ENCODE measurements around the gene ITIH3.
"Not testable (repeated sequence)": the region's sequence is repeated elsewhere in the genome, so short reads cannot be mapped to it uniquely, and the experiment has no call there.

Gene ITIH3

DNA sequence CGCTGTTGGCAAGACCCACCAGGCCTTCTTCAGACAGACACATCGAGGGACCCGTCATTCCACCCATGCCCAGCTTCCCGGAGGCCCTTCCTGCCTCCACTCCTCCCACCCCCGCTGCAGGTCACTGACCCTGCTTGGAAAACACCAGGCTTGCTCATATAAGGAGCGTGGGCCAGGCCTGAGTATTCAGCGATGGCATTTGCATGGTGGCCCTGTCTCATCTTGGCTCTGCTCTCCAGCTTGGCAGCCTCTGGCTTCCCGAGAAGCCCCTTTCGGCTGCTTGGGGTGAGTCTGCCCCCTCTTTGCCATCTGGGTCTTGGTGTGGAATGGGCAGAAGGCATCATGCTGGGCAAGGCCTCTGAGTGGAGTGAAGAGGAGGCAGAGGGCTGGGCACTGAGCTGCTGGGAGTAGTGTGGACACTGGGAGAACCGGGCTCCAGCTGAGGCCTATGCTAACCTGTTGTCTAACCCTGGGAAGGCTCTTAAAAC, at the start of gene ITIH3:
Gene ITIH3 (plus strand): TSS at position 185 of the 488 bp plus-strand sequence. CDS start 8 bp downstream, at position 193.
- DNase-seq (ENCODE audit: low spot score): no peak

- DNase-seq (ENCODE audit: low spot score): no peak
These were observed 42.4 kb upstream of the ITIH3 start for GRCh38 chr3:52752045-52752660.

DNA sequence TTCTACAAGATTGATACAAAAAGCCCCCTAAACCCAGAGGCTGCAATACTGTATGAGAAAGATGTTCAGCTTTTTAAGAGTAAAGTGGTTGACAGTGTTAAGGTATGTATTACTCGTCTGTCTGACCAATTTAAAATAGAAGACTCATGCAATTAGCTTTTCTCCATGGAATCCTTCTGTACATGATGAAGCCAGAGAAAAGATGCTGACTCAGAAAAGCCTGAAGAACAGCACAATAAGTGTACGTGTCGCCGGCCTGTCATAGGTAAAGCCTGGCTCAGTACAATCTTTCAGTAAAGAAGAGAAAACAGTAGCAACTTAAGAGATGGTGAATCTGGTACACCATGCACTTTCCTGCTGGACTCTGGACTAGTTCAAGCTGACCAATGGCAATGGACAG, 40.2 kb upstream of the ITIH3 start:
- DNase-seq (ENCODE audit: low spot score): no peak

GRCh38 chr3:52756141-52756540, 38.5 kb upstream of the ITIH3 start:
- DNase-seq (ENCODE audit: low spot score): no peak

GRCh38 chr3:52763466-52763865, 31.1 kb upstream of the ITIH3 start:
- peak; percentile 44 for DNase-seq (ENCODE audit: low spot score)

GRCh38 chr3:52769786-52770455, 24.7 kb upstream of the ITIH3 start:
- DNase-seq (ENCODE audit: low spot score): peak; percentile 10

DNA sequence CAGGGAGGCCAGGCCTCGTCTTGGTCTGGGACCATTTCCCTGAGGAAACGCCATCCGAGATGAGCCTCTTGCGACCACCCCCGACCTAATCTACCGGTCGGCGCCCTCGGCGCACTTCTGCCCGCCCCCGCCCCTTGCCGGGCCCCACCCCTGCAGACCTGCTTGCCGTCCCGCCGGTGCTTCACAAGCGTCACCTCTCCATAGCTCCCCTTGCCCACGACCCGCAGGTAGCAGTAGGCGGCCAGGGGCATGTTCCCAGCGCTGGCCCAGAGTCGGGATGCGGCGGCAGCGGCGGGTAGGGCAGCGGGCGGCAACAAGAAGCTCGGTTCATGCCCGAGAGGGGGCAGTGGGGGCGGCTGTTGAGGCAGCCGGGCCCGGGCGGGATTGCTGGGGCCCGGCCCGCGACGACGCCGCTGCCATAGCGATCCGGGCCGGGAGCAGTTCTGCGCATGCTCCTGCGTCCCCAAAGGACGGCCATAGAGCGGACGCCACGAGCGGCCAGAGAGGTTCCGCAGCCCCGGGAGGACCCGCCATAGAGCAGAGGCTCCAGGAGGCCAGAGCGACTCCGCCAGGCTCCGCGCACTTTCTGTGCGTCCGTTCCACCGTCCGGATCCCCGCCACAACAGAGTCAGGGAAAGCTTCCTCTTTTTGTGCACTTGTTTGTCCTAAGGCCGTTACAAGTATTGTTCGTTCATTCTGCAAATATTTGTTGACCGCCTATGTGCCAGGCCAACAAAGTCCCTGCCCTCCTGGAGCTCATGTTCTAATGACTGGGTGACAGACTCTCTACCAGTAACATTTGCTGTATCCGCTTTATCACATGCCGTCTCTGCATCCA, 23.9 kb upstream of the ITIH3 start, which contains the start of gene NEK4:
Gene NEK4 (minus strand): TSS at position 445 of the 838 bp plus-strand sequence. CDS start 194 bp downstream, at position 251.
- DNase-seq (ENCODE audit: low spot score): peak; percentile 87

DNA sequence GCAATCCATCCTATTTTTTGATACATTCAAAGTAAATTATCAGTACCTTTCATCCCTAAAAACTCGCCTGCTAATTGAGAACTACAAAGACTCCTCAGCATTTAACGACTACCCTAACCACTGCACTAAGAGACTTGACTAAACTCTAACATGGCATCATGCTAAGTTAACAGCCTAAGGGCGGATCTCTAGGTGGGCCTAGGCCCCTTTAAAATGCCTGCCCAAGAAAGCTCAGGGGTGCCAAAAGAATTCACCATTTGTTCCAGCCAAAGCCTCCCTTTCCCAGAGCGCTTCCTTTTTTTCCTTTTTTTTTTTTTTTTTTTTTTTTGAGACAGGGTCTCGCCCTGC, 23.3 kb upstream of the ITIH3 start:
- DNase-seq (ENCODE audit: low spot score): no peak

DNA sequence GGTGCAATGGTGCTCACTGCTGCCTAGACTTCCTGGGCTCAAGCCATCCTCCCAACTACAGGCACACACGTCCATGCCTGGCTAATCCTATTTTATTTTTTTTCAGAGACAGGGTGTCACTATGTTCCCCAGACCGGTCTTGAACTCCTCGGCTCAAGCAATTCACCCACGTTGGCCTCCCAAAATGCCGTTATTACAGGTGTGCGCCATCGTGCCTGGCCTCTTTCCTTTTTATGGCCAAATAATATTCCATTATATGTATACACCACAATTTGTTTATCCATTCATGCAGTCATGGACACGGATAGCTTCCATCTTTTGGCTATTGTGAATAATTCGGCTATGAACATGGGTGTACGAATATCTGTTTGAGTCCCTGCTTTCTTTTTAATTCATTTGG, 22.9 kb upstream of the ITIH3 start:
- DNase-seq (ENCODE audit: low spot score): no peak

- DNase-seq (ENCODE audit: low spot score): no peak
These were observed 21.1 kb upstream of the ITIH3 start for GRCh38 chr3:52773361-52774065.

GRCh38 chr3:52774066-52774713, 20.4 kb upstream of the ITIH3 start:
- no peak for DNase-seq (ENCODE audit: low spot score)

- peak; percentile 42 for DNase-seq (ENCODE audit: low spot score)
These were observed 19.4 kb upstream of the ITIH3 start for GRCh38 chr3:52774901-52775864.

GRCh38 chr3:52775877-52776276, 18.7 kb upstream of the ITIH3 start:
- no peak for DNase-seq (ENCODE audit: low spot score)

- not testable (repeated sequence) for DNase-seq (ENCODE audit: low spot score)
These were observed 18.1 kb upstream of the ITIH3 start for GRCh38 chr3:52776486-52776885.

DNA sequence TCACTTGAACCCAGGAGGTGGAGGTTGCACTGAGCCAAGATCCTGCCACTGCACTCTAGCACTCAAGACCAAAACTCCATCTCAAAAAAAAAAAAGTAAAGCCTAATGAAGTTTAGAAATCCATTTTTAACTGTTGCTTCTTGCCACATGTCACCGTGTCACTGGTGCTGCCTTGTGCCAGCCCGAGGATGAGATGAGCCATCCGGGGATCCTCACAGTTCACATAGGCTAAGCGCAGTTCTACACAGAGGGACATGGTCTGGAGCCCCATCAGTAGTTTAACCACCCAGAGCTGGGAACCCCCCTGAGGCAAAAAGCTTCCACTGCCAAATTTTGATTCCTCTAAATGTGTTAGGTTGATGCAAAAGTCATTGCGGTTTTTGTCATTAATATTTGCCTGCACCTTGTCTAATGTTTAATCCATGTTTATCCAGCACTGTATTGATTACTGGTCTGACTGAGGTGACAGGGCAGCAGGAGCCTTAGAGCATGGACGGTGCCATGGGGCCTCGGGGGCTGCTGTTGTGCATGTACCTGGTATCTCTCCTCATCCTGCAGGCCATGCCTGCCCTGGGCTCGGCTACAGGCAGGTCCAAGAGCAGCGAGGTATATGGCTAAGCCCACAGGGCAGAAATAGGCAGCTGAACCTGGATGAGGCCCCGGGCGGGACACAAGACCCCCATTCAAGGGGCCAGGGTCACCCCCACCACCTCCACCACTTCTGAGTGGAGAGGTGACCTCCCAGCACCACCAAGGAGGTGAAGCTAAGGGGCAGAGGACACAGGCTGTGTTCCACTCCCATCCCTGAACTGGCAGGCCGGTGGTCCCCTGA, 17.3 kb upstream of the ITIH3 start, which contains the start of gene ITIH1:
Gene ITIH1 (plus strand): TSS at position 473 of the 832 bp plus-strand sequence. CDS start 17 bp downstream, at position 490.
- DNase-seq (ENCODE audit: low spot score): no peak

DNA sequence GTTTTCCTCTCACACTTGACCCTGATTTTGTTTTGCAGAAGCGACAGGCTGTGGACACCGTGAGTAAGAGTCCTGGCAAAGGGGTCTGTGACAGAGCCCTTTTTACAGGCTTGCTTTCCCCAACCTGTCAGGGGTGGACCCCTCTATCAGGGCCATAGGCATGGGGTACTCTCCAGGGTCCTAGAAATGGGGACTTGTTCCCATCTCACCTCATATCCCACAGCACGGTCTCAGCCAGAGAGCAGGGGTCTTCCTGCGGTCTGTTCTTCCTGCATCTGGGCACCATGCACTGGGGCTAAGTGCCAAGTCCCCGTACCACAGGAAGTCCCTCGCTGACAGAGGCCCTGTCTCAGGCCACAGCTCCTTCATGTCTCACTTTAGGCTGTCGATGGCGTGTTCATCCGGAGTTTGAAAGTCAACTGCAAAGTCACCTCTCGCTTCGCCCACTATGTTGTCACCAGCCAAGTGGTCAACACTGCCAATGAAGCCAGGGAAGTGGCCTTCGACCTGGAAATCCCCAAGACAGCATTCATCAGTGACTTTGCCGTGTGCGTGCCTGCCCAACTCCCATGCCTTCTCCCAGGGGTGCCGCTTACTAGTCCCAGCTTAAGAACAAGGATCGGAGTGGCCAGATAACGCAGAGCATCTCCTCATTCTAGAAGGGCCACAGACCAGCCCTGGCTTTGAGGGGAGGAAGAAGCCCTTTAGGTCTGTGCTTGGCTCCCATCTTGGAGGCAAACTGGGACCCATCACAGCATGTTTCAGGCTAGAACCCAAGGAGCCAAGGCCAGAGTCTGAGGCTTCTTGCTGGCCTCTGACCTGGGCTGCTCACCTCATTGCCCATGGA, 16.4 kb upstream of the ITIH3 start:
- DNase-seq (ENCODE audit: low spot score): no peak

GRCh38 chr3:52779011-52779836, 15.4 kb upstream of the ITIH3 start:
- no peak for DNase-seq (ENCODE audit: low spot score)
